ENCODE data around the gene SRGAP3.
A peak's percentile ranks its signal among the peaks of the same experiment; 100 is the strongest.
"Not testable (repeated sequence)": the region's sequence is repeated elsewhere in the genome, so short reads cannot be mapped to it uniquely, and the experiment has no call there.

Gene SRGAP3

DNA sequence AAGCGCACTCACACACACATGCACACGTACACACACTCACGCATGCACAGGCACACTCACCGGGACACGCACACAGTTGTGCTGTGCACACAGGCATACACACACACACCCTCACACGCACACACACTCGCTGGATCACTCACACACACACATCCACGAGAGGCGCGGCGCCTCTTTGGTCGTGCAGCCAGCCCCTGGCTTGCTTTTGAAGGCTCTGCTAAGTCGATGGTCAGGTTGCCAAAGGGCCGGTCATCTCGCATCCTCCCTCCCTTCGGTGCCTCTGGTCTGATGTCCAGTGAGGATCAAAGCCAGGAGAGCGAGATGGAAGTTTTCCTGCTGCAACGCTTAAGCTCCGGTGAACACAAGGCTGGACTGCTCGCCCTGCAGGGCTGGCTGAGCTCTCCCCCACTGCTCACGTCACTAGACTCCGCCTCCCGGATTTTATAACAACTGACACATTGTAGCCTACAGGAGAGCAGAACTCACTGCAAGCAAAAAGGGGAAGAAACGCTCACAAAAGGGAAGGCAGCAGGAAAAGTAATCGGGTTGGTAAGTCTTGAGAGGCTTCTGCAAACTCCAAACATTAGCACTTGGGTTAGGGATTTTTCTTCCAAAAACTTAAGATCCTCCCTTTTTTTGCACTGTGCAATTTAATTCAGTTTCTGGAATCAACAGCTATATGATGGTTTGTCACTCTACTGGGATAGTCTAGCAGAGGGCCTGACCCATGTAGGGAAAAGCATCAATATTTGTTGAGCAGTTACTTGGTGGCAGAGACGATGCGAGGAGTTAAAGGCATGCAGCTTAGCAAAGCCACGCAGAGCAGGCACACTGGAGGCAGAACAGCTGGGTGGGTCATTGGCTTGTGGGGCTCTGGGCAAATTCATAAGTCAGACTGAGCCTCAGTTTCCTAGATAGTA is at the start of gene SRGAP3:
Gene SRGAP3 (minus strand): TSS at position 374 of the 920 bp plus-strand sequence. CDS start 695 bp downstream, outside the sequence.
- DNase-seq, result peak; percentile 34 to 66

DNA sequence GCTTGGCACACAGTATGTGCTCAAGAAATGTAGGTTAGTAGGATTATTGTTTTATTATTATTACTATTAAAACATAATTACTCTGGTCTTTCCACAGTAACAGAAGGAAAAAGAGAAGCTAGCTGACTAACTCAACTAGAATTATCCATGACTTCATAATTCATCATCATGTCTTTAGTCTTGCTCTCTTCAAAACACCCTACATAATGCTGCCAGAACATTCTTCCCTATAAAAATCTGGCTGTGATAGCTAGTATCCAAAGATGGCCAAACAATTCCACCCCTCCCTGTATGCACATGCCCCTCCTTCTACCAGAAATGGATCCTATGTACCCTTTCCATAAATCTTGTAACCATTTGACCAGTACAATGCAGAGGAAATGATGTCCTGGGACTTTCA is 48.8 kb upstream of the SRGAP3 start:
- DNase-seq, result no peak

DNA sequence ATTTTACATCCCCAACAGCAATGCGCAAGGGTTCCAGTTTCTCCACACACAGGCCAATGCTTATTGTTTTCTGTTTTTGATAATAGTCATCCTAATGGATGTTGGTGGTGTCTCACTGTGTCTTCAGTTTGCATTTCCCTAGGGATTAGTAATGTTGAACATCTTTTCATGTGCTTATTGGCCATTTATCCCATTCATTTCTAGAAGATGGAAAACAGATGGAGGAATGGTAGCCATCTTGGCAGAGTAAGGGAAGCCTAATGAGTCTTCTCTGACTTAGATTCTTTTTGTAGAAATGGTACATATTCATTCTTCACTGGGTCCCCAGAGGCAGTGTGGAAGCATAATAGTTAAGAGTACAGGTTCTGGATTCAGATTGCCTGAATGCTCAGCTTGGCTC is 46.8 kb upstream of the SRGAP3 start:
- DNase-seq, result no peak

DNA sequence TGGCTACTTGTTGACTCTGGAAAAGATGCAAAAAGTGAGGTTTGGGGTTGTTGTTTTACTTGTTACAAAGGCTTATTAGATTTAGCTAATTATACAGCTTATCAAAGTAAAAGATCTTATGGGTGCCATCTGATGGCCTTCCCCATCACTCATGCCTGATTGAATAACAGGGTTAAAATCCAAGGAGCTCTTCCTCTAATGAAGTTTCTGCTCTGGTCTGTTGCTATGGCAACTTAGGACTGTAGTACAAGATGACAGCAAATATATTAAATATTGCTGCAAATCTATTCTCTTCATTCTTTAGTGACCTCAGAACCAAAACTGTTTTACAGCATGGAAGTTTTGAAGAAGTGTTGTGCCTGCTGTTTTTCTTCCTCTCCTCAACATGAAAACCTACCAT is 45.6 kb upstream of the SRGAP3 start:
- no peak for DNase-seq

DNA sequence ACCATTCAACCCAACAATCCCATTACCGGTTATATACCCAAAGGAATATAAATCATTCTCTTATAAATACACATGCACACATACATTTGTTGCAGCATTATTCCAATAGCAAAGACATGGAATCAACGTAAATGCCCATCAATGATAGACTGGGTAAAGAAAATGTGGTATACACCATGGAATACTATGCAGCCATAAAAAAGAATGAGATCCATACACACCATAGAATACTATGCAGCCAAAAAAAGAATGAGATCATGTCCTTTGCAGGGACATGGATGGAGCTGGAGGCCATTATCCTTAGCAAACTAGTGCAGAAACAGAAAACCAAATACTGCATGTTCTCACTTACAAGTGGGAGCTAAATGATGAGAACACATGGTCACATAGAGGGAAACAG is 44.5 kb upstream of the SRGAP3 start:
- not testable (repeated sequence) for DNase-seq

DNA sequence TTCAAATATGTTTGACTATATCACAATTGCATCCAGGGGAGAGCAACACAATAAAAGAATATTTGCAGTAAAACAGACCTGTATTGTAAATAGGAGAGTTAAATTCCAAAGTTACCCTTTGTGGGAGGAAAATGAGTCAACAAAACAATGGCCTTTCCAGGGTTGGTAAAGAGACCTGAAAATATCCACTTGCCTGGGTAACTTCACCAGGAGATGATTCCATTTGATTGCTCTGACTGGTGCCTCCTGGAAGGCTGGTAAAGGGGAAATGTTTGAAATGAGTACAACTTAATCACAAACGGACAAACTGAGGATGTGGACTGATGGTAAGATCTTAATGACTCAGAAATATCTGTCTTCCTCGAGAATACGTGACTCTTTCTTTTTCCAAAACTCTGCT is 43.6 kb upstream of the SRGAP3 start:
- DNase-seq, result no peak

DNA sequence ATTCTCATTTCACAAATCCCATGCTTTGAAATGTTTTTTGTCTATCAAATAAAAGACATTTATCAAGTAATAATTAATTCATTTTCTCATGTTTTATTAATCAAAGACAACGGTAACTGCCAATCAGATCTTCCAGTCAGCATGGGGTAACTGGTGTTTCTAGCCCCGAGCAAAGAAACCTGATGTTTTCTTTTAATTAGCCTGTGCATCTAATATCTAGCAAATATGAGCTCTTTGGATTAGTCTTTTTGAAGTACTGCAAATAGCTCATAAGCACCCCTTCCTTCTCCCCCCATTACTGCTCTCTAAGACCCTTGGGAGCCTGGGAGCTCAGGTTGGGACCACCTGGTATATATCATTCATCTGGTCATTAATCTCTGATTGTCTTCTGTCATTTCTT is 43.1 kb upstream of the SRGAP3 start:
- DNase-seq, result no peak

DNA sequence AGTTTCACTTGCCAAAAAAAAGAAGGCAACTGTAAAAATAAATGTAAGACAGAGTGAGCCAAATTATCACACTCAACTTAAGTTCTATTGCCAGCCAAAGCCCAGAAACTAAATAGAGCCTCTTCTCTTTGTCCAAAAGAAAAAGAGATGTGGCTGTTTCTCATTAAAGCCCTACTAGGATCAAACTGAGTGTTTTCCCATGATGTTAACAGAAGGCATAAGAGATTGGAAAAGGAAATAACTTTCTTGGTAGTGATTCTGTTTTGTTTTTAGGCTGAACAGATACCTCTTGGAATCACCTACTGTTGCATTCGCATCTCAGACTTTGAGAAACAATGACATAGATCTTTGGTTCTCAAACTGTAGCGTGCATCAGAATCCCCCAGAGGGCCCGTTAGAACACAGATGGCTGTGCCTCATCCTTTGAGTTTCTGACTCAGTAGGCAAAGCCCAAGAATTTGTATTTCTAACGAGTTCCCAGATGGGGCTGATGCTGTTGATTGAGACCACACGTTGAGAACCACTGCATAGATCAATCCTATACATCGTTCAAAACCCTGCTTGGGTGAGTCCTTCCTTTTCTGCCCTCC is 42.5 kb upstream of the SRGAP3 start:
- DNase-seq, result no peak

DNA sequence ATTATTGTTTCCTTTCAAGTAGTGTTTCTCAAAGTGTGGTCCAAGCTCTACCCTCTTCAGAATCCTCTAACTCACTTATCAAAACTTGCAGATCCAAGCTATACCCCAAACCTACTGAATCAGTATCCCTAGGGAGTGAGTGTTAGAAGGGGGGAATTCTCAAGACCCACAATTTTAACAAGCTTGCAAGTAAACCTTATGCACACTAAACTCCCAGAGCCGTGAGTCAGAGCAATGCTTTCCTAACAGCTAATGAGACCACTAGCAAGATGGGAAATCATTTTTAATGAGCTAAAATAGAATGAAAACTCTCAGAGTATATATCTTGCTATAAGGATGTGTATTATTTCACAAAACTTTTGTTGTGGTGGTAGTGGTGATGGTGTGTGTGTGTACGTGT is 41.1 kb upstream of the SRGAP3 start:
- no peak for DNase-seq

DNA sequence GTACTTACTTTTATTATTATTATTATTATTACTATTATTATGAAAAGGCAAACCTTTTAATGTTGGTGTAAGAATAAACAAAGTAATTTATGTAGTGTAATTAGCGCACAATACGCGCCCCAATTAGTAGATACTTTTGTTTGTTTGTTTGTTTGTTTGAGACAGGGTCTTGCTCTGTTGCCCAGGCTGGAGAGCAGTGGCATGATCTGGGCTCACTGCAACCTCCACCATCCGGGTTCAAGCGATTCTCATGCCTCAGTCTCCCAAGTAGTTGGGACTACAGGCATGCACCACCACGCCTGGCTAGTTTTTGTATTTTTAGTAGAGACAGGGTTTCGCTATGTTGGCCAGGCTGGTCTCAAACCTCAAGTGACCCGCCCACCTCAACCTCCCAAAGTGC is 32.1 kb upstream of the SRGAP3 start:
- not testable (repeated sequence) for DNase-seq

DNA sequence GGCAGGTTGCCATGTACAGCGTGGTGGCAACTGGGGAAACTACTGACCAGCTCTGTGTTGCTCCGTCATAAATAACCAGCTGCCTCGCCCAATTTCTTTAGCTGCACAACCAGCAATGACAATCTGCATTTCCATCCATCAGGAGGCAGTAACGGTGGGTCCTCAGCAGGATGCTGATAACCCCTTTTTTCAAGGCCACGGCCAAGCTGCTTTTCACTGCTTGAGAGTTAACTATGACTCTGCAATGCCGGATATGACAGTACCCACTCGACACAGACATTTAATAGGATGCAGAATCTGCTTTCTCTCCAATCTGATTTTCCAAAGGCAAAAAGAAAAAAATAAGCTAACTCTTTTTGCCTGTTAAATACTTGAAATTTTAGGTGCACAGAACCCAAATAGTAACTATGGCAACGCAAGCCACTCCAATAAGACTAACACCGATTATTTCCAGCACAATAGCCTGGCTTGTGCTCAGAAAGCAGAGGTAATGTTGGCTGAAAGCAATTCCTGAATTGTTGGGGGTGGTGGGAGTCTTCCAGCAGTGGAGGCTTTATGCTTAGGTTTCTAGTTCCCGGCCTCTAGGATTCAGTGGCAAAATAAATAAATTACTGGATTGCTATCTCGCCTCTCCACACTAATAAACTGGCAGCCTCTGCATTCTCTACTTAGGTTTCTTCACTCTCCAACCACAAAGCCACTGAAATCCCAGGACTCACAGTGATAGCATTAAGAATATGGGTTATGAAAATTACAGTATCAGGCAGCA is 31.2 kb upstream of the SRGAP3 start:
- DNase-seq, result no peak

DNA sequence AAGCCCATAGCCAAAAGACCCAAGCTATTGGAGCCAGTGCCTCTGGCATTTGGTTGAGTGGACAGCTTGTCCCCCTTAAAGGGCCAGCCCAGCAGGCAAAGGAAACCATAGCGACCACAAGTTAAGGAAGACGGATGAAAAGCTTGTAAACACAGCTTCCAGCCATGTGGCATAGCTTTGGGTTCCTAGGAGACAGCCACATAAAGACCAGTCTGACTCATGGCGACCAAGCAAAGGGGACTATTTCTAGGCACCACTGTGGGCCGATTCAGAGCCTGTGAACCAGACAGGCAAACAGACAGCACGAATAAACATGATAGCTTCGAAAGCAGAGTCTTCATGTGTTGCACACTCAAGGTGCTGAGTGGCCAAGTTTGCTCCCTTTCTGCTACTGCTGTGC is 30.5 kb upstream of the SRGAP3 start:
- DNase-seq, result no peak

DNA sequence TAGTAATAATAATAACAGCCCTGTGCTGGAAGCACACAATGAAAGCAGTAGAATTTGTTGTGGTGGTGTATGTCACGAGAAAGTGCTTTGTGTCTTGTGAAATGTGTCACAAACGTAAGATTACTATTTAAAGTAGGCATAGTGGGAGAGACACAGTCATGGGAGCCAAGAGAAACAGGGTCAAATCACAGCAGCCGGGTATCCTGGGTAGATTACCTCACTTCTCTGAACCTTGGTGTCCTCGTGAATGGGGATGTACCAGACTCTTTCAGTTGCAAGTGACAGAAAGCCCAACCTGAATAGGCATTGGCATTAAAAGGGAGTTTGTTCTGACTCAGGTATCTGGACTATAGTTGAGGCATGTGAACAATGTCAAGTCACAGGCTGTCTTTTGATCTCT is 29.1 kb upstream of the SRGAP3 start:
- no peak for DNase-seq

DNA sequence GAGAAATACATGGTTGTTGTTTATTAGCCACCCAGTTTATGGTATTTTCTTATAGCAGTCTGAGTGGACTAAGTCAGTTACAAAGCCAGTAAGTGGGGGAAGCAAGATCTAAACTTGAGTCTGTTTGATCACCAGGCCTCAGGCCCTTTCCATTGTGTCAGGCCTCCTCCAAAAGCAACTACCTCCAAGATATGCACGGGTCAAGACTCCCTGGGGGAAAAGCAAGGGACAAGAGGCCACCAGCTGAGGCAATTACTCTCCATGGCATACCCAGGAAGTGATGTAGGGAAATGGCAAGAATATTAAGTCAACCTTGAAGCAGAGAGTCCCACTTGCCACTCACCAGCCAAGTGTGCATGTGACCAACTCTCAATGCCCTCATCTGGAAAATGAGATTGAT is 28.6 kb upstream of the SRGAP3 start:
- DNase-seq, result no peak

DNA sequence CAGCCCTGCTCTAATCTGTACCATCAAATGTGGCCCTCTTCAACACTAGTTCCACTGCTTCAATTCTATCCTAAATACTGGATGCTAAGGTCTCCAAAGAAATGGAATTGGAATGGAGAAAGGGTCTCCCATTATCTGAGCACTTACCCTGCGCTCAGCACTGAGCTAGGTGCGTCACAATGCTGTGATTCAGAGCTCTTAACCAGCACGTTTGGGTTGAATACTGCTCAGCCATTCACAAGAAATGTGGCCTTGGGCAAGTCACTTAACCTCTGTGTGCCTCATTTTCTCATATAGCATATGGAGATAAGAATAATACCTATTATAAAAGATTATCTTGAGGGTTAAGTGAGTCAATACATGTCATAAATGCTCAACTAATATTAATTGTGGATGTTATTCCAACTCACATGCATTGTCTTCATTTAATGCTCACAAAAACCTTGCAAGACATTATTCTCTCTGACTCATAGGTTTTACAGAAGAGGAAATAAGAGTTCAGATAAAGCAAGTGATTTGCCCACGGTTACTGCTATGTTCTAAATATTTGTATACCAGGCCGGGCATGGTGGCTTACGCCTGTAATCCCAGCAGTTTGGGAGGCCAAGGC is 27.4 kb upstream of the SRGAP3 start:
- no peak for DNase-seq

DNA sequence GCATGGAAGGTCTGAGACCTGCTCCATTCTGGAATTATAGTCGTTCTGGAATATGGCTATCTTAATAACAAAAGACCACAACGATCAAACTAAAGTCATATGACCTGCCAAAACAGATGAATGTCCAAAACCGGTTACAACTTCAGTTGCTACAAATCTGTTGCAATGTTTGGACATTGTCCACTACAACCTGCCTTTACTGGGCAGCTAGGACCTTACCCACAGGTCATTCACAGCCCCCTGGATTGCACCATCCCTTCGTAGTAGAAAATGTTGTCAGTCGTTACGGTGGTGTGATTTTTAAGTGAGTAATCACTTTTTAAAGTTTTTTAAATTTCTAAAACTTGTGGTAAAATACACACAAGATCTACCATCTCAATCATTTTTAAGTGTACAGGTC is 22.5 kb upstream of the SRGAP3 start:
- no peak for DNase-seq

DNA sequence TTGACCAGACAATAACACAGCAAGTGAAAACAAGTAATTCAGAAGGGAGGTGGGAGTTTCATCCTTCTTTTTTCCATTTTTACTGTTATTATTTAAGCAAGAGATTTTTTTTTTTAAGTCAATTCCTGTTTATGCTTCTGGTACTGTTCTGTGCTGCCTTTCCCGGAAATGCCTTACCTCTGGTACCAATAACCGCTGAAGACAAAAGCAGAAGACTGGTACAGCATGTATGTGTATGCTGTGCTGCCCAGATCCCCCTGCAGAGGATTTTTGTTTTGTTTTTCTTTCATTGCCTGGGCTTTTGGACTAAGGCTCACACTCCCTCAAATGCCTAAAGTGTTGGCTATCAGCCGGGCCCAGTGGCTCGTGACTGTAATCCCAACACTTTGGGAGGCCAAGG is 21.3 kb upstream of the SRGAP3 start:
- DNase-seq, result no peak

DNA sequence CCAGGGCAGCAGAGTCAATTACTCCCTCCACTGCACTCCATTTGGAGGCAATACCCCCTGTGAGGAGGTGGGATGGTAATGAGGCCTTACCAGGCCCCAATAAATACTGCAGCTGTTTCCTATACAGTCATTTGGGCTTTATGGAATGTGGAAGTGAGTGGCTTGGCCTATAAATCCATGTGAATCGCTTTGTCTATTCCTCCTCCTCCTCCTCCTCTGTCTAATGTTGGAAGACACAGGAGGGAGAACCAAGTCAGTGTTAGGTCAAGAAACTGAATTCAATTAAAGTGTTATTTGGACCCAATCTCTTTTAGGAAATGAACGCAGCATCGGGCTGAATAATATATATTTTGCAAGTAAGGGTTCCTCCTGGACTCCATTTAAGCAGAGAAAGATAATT is 17.3 kb upstream of the SRGAP3 start:
- DNase-seq, result no peak

DNA sequence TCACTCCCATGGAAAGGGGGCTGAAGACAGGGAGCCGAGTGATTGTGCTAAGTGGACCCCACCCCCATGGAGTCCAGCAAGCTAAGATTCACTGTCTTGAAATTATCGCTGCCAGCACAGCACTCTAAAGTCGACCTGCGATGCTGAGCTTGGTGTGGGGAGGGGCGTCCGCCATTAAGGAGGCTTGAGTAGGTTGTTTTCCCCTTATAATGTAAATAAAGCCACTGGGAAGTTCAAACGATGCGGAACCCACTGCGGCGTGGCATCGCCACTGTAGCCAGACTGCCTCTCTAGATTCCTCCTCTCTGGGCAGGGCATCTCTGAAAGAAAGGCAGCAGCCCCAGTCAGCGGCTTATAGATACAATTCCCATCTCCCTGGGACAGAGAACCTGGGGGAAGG is 10.9 kb upstream of the SRGAP3 start:
- DNase-seq, result no peak

DNA sequence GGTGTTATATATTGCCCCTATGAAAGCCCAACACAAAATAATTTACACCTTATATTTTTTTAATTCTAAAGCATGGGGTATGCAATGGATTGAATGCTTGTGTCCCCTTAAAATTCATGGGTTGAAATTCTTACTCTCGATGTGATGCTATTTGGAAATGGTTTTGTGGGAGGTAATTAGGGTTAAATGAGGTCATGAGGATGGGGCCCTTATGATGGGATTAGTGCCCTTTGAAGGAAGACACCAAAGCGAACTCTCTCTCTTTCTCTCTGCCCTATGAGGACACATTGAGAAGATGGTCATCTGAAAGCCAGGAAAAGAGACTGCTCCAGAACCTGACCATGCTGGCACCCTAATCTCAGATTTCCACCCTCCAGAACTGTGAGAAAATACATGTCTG is 7.6 kb upstream of the SRGAP3 start:
- no peak for DNase-seq

DNA sequence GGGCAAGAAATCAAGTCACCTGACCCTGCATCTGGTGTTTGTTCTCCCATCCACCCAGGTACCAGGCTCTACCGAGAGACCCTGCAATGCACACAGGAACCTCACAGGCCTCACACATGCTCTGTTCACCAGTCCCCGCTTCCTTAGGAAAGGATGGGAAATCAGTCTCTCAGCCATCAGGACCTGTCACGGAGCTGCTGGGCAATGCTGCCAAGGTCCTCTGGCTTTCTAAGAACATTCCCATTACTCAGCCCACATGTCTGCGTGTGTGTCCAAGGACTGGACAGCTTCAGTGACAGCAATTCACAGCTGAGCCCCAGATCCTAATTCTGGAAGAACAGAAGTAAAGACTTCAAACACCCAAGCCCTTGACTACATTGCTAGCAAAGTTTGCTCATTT is 6.5 kb upstream of the SRGAP3 start:
- DNase-seq, result no peak

DNA sequence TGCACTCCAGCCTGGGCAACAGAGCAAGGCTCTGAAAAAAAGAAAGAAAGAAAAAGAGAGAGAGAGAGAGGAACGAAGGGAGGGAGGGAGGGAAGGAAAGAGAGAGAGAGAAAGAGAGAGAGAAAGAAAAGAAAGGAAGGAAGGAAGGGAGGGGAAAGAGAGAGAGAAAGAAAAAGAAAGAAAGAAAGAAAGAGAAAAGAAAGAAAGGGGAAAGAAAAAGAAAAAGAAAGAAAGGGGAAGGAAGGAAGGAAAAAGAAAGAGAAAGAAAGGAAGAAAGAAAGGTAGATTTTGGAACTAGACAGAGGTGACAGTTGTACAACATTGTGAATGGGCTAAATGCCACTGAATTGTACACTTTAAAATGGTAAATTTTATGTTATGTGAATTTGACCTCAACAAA is 5.3 kb upstream of the SRGAP3 start:
- no peak for DNase-seq

DNA sequence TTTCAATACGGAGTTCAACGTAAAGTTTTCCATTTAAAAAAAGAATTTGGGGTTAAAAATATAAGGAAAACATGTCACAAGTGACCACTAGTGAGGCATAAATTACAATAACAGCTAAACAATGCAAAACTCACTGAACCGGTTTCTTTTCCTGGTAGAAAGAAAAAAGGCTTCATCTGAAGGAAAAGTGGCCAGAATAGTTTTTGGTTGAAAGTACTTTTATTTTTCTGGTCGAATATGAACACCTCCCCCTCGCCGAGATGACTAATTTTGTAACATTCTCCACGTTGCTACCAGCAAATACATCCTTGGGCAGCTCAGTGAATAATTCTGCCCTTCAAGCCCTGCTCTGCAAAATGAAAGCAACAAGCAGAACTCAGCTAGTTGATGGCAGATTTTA is 3.9 kb upstream of the SRGAP3 start:
- DNase-seq, result no peak

Data from NCI-H2081 (cell line).